Stimulated activated CD4-positive, alpha-beta T cell treated with anti-CD3 and anti-CD28 coated beads, Interleukin-1b, Interleukin-23, amount 100 ng/mL, for 4 hours (primary cell): ENCODE data around the gene UAP1L1.
"Not testable (repeated sequence)": the region's sequence is repeated elsewhere in the genome, so short reads cannot be mapped to it uniquely, and the experiment has no call there.

ENCODE experiments used
- DNase-seq, 2 donors: peaks; one replicate each; pipeline ENCODE4 v3.0.0-alpha.2; 2020; ENCODE audit warnings: low read depth in 2 of 2

UAP1L1 gene

DNA sequence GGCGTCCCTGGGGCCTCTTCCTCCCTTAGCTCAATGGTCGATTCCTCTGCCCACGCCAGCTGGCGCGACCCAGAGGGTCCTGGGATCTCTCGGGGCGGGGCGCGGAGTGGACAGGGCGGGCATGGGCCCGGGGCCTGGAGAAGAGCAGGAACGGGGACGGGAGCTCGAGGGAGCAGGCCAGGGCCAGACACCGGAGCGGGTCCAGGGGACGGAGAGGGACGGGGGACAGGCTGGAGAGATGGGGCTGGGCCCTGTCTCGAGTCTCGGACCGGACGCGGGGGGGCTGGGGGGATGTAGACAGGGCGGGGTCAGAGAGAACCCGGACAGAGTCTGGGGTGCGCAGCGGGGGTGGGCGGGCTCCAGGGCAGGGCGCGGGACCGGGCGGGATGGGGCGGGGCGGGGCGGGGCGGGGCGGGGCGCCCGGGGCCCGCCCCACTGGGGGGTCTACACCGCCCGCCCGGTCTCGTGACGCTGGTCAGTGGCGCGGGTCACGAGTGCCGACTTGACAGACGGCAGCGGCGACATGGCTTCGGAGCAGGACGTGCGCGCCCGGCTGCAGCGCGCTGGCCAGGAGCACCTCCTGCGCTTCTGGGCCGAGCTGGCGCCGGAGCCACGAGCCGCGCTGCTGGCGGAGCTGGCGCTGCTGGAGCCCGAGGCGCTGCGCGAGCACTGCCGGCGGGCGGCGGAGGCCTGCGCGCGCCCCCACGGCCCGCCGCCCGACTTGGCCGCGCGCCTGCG is at the start of gene UAP1L1:
TSS of gene UAP1L1 (plus strand) at position 508 of the 738 bp plus-strand sequence. CDS start at position 524, 16 bp downstream.
- DNase-seq: peak in 1 of 2 donors; percentile 40

DNA sequence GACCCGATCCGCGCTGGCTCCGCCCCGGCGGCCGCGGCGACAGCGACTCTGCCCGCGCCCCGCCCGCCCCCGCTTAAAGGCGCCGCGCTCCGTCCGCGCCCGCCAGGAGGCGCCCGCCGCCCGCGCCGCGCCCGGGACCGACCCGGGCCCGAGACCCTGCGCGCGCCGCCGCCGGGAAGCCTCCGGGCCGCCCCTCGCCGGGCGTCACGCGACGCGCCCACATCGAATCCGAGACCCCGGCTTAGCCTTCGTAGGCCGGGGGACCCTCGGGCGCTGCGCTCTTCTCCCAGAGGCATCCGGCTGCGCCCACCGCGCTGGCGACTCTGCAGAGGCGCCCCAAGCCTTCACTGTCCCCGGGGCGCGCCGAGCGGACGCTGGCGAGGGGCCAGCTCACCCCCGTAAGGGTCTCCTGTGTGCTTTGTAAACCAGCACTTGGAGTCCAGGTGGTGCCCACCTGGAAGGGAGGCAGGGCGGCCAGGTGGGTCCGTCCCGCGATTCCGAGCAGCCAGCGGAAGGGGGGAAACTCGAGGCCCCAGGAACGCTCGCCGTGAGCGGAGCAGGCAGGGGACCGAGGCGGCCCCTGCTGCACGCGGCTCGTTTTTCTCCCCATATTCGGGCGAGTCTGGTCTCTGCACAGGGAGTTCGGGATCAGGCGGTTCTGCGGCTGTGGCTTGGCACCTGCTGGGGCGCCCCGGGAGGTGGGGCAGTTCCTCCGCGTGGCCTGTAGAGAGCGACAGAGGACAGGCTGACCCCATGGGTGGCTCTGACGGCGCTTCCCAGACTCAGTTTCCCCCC is 48.9 kb upstream of the UAP1L1 start:
- DNase-seq: peak; percentile 48 to 67

GRCh38 chr9:137029058-137029936 is 48.0 kb upstream of the UAP1L1 start:
- DNase-seq: peak; percentile 64 to 69

DNA sequence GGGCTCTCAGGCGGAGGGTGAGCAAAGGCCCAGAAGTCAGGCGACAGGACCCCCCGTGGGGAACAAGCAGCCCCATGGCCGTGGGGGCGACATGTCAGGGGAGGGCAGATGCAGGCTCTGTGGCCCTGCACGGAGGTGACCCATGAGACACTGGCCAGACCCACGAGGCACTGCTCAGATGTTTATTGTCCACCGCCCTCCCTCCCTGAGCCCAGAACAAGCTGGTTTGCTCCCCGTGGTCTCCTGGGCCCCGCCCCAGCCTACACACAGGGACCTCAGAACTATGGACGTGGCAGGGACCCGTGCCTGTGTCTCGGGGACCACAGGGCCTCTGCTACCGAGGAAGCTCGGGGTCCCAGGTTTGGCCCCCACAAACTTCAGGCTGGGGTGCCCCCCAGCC is 47.3 kb upstream of the UAP1L1 start:
- DNase-seq: no peak

GRCh38 chr9:137030538-137031527 is 46.5 kb upstream of the UAP1L1 start:
- peak in 1 of 2 donors; percentile 23 for DNase-seq

DNA sequence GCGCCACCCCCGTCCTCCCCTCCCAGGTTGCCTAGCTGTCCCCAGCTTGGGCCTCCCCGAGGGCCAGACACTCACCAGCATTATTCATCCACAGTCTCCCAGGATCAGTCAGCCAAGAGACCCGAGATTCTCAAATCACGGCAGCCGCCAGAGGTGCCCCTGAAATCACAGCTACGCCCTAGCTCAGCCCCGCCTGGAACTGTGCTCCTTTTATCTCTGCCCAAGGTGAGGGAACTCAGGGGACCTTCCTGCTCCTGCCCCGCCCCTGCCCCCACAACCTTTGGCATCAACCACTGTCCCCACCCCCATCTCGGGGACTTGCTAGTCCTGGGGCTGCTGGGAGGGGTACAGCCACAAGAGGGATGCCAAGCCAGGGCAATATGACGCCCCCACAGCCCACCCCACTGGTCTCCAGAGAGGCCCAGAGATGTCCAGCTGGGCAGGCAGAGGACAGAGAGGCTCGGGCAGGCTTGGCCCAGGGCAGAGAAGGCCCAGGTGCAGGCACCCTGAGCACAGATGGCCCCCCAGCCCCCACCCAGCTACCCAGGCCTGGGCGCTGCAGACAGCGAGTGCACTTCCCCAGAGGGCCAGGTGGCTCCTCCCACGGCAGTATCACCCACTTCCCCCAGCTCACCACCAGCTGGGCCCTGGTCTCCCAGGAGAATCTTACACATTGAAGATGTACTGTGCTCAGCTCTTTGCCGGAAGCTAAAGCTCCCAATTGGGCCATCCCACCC is 45.2 kb upstream of the UAP1L1 start, which contains the start of gene FUT7:
TSS of gene FUT7 (minus strand) at position 185 of the 737 bp plus-strand sequence. CDS start at position 88, 97 bp downstream.
- DNase-seq: no peak

DNA sequence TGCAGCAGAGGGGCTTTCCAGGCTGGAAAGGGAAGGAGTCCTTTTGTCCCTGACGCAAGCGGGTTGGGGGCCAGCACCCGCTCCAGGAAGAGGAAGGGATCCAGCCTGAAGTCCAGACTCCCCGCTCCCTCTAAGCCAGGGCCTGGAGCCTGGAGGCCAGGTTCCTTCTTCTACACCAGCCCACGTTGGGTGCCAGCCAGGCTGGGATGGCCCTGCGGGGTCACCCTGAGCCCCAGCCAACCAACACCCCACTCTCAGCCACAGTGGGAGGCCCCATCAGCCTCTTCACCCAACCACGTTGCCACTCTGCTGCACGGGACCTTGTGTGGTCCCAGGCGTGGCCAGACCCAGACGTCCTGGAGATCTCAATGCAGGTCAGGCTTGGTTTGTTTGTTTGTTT is 44.5 kb upstream of the UAP1L1 start:
- no peak for DNase-seq

GRCh38 chr9:137033481-137033880 is 43.8 kb upstream of the UAP1L1 start:
- not testable (repeated sequence) for DNase-seq

DNA sequence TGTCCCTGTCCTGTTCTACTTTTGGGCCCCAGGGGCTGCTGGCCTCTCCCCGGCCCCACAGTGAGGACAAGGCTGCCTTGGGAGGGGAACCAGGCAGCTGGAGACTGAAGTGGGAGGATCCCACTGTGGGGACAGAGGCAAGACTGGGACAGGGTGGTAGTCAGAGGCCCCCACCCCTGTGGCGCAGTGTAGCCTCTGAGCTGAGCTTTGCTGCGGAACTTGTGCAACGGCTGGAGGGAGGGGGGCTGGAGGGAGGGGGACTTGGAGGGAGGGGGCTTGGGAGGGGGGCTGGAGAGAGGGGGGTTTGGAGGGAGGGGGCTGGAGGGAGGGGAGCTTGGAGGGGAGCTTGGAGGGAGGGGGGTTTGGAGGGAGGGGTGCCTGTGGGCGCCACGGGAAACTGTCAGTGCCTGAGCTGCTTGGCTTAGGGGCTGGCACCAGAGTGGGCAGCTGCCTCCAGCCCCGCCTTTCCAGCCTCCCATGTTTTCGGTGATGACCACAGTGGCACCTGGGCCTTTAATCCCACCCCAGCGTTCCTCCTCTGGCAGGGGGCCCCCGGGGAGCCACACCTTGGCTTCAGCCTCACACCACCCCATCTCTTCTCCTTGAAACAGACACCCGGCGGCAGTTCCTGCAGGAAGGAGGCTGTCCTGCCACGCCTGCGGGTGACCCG is 43.1 kb upstream of the UAP1L1 start:
- DNase-seq: no peak

- DNase-seq: peak; percentile 84 to 85
Measured at GRCh38 chr9:137034709-137035506, 42.4 kb upstream of the UAP1L1 start.

GRCh38 chr9:137035507-137035834 is 41.8 kb upstream of the UAP1L1 start:
- no peak for DNase-seq

- no peak for DNase-seq
Measured at GRCh38 chr9:137035937-137036336, 41.4 kb upstream of the UAP1L1 start.

DNA sequence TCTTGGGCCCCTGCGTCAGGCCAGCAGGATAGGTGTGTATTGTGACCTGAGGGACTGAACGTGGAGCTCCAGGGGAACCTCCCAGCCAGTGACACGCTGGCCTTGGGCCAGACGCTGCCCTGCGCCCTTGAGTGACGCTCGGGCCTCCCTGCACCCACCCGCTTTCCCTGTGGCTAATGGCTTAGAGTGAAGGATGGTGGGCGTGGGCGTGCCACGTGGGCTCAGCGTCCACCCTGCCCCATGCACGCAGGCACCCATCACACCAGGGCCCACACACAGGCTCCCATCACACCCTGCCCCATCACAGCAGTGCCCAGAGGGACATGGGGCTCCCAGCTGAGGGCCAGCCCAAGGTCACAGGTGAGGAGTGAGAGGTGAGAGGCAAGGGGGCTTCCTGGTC is 40.3 kb upstream of the UAP1L1 start:
- DNase-seq: no peak

- DNase-seq: no peak
Measured at GRCh38 chr9:137037483-137037882, 39.8 kb upstream of the UAP1L1 start.

- DNase-seq: no peak
Measured at GRCh38 chr9:137038916-137039315, 38.4 kb upstream of the UAP1L1 start.

- DNase-seq: no peak
Measured at GRCh38 chr9:137039611-137040366, 37.5 kb upstream of the UAP1L1 start.

DNA sequence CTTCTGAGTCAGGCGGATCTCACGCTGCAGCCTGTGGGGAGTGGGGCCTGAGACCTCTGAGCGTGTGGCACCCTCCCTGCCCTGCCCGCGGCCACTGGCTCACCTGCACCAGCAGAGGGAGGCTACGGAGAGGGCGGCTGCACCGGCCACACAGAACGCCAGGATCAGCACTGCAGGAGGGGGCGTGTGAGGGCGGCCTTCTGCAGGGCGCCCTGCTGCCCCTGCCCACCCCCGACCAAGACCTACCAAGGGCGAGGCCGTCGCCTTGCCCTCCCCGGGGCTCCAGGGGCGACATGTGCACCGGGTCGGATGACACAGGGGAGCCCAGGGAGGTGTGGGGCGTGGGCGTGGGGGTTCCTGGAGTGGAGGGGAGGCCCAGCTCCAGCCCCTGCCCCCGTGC is 36.7 kb upstream of the UAP1L1 start:
- no peak for DNase-seq

DNA sequence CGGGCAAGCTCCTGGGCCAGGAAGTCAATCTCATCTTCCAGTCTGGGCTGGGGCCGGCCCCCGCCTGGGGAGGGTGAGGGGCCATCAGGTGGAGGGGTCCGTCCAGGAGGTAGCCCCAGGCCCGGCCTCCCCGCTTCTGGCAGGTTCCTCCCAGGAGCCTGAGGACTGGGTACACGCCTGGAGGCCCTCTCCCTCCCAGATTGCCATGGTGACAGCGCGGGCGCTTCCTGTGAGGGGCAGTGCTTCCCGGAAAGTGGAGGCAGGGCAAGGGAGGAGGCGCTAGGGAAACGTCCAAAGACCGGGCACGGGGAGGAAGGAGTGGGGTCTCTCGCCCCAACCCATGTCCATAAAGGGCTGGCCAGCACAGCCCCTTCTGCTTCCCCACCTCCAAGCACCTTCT is 36.2 kb upstream of the UAP1L1 start:
- DNase-seq: no peak
